DND-41 (cell line): ENCODE results near the gene PCDHGC4.

Source experiments
- CTCF ChIP-seq: IDR thresholded peaks from 2 replicates; pipeline ENCODE4 v1.5.1; 2012; ENCODE audit warnings: borderline replicate concordance, low read length, moderate library complexity, mild to moderate bottlenecking; ENCODE audit not compliant: poor library complexity, severe bottlenecking; ENCODE audit errors: extremely low read depth
- EZH2 ChIP-seq: IDR thresholded peaks from 3 replicates; pipeline ENCODE4 v1.6.1; 2012; ENCODE audit warnings: borderline replicate concordance, low read depth, mild to moderate bottlenecking, moderate library complexity, low read length, inconsistent platforms; ENCODE audit not compliant: severe bottlenecking

GRCh38 chr5:141525653-141526052 is 40.8 kb downstream of the PCDHGC4 start:
- TF ChIP-seq CTCF, result no peak
- no peak for TF ChIP-seq EZH2
